Measurements from ENCODE around the gene LAMA2.

Gene LAMA2

DNA sequence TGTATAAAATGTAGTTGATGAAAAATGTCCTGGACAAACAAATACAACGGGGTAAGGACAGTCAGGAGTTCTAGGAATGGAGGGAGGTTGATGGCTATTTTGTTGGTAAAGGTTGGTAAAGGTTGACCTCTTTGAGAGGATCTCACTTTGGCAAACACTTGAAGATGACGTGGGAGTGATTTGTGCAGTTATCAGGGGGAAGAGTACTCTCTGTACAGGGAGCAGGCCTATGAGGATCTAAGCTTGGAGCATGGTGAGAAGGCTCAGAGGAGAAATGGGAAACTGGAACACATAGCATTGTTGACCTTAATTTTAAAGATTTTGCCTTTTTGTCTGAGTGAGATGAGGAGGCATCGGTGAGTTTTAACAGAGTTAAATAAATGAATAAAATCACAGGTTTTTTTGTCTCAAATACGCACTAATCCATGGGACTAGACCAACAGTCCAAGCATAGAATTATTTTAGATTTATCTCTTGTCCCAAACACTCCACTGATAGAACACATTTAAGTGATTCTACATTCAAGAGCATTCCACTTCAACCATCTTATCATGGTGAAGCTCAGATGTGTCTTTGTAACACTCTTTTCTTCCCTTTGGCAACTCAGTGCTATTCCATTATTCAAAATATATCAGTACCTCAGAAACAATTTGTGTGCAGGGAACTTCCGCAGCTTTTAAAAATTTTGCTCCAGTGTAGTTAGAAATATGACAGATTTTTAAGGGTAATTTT, 5.7 kb downstream of the LAMA2 start:
- CTCF ChIA-PET = no interaction called here
- no peak for DNase-seq (ENCODE audit: extremely low spot score)
- TF ChIP-seq BHLHE40 (IDR thresholded peaks at IDR 0.05; ENCODE audit: borderline replicate concordance) (no peak), ELF4 (IDR thresholded peaks at IDR 0.05) (no peak), SUZ12 (IDR thresholded peaks at IDR 0.05) (no peak), LEF1 (IDR thresholded peaks at IDR 0.05; ENCODE audit: borderline replicate concordance) (no peak), PKNOX1 (IDR thresholded peaks at IDR 0.05) (no peak)
- POLR2A ChIA-PET = no interaction called here

DNA sequence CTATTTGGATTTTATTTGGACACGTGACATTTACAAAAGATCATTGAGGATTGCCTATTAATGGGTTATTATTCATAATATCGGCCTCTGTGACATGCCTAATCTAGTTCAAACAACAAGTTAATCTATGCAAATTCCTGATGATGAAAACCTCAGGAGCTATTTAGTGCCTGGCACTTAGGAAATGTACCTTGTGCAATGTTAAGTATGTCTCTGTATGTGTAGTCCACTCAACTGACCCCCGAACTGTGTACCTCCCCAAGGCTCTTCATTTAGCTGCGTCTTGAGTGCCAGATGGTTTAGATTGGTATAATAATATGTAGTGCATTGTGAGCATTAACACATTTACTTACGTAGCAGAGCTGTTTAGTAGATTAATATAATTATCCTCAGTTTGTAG, 6.9 kb downstream of the LAMA2 start:
- POLR2A ChIA-PET = no interaction called here
- CTCF ChIA-PET = no interaction called here

GRCh38 chr6:128892079-128892478, 9.1 kb downstream of the LAMA2 start:
- POLR2A ChIA-PET = no interaction called here
- TF ChIP-seq ZNF384 (IDR thresholded peaks at IDR 0.05) (no peak), FOXA1 (IDR thresholded peaks at IDR 0.05) (no peak), SUZ12 (IDR thresholded peaks at IDR 0.05) (no peak), ELF4 (IDR thresholded peaks at IDR 0.05) (no peak), SP1 (IDR thresholded peaks at IDR 0.05) (no peak), NFRKB (IDR thresholded peaks at IDR 0.05) (no peak), HDGF (IDR thresholded peaks at IDR 0.05; ENCODE audit: borderline replicate concordance) (no peak)
- CTCF ChIA-PET = no interaction called here
- no peak for DNase-seq (ENCODE audit: extremely low spot score)

More for the DNA sequence above, 6.9 kb downstream of the LAMA2 start:
- DNase-seq (ENCODE audit: extremely low spot score) = no peak
- TF ChIP-seq SP1 (IDR thresholded peaks at IDR 0.05) = no peak

DNA sequence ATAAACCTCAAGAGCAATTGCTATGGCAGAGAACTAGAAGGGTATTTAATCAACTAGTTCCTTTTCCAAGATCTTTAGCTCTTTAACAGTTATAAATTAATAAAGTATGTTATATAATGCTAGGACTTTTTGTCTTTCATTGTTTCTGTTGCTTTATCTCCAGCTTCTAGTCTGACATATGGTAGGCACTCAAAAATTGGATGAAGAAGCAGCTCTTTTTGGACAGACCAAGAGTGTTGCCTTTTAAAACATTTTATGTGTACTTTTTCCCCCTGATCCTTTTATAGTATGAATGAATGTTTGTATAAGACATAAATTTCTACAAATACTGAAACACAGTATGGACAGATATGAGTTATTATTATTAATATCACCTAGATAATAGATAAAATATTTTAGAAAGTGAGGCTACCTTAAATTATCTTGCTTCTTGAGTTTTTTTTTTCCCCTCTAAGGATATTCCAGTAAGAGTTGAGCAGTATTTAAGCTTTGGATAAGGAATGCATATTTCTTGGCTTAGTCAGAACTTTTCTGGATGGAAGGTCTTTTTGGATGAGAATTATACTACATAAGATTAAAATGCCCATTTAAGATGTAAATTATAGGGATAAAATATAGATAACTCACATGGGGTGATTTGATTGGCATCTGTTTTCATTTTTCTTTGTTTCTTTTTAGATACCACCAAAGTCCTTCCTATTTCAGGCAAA, 16.6 kb downstream of the LAMA2 start:
- ChIA-PET CTCF (interaction anchor here (0.7 kb wide), 1 partner anchor 693 kb away, joined by 3 read pairs; no protein-coding TSS in a partner anchor), POLR2A (no interaction called here)
- no peak for DNase-seq (ENCODE audit: extremely low spot score)
- no peak for TF ChIP-seq SP1 (IDR thresholded peaks at IDR 0.05)
- TF ChIP-seq L3MBTL2 (conservative IDR thresholded peaks at IDR 0.05) = no peak
- no peak for TF ChIP-seq ARNT (IDR thresholded peaks at IDR 0.05)
- TF ChIP-seq ELF4 (IDR thresholded peaks at IDR 0.05) = no peak
- TF ChIP-seq BHLHE40 (IDR thresholded peaks at IDR 0.05; ENCODE audit: borderline replicate concordance) = no peak
- no peak for TF ChIP-seq FOXA1 (IDR thresholded peaks at IDR 0.05)
- no peak for TF ChIP-seq ZNF384 (IDR thresholded peaks at IDR 0.05)
- no peak for TF ChIP-seq PKNOX1 (IDR thresholded peaks at IDR 0.05)
- no peak for TF ChIP-seq NFRKB (IDR thresholded peaks at IDR 0.05)
- no peak for TF ChIP-seq FOXM1 (IDR thresholded peaks at IDR 0.05; ENCODE audit: borderline replicate concordance)
- no peak for TF ChIP-seq CTBP1 (IDR thresholded peaks at IDR 0.05; ENCODE audit: borderline replicate concordance)
- no peak for TF ChIP-seq LEF1 (IDR thresholded peaks at IDR 0.05; ENCODE audit: borderline replicate concordance)
- TF ChIP-seq TARDBP (IDR thresholded peaks at IDR 0.05) = no peak
- no peak for TF ChIP-seq HDGF (IDR thresholded peaks at IDR 0.05; ENCODE audit: borderline replicate concordance)
- TF ChIP-seq SUZ12 (IDR thresholded peaks at IDR 0.05) = no peak

DNA sequence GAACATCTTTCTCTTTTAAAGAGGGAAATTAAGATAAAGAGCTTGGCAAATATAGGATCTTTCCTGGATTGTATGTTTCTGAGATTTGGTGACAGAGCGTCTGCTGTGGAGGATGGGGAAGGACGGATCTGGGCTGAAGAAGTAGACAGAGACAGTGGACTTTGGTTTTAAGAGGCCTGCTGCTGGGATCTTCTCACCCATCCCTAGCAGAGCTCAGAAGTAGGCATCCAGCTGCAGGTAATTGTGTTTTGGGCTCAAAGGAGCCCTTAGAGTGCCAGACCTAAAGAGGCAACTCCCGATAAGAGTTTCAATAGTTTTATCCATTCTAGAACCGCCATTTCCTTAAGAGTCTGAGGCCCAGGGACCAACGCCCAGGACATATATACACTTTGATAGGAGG, 20.8 kb downstream of the LAMA2 start:
- TF ChIP-seq ELF4 (IDR thresholded peaks at IDR 0.05) = no peak
- TF ChIP-seq NFRKB (IDR thresholded peaks at IDR 0.05) = no peak
- no peak for TF ChIP-seq SP1 (IDR thresholded peaks at IDR 0.05)
- ChIA-PET POLR2A (no interaction called here), CTCF (no interaction called here)
- DNase-seq (ENCODE audit: extremely low spot score) = no peak

GRCh38 chr6:128914051-128914450, 31.1 kb downstream of the LAMA2 start:
- POLR2A ChIA-PET = no interaction called here
- TF ChIP-seq CTBP1 (IDR thresholded peaks at IDR 0.05; ENCODE audit: borderline replicate concordance) (no peak), BHLHE40 (IDR thresholded peaks at IDR 0.05; ENCODE audit: borderline replicate concordance) (no peak), SUZ12 (IDR thresholded peaks at IDR 0.05) (no peak), TARDBP (IDR thresholded peaks at IDR 0.05) (no peak), PKNOX1 (IDR thresholded peaks at IDR 0.05) (no peak), L3MBTL2 (conservative IDR thresholded peaks at IDR 0.05) (no peak), SP1 (IDR thresholded peaks at IDR 0.05) (no peak), HDGF (IDR thresholded peaks at IDR 0.05; ENCODE audit: borderline replicate concordance) (no peak), FOXK2 (IDR thresholded peaks at IDR 0.05) (no peak)
- CTCF ChIA-PET = no interaction called here
- DNase-seq (ENCODE audit: extremely low spot score) = no peak

DNA sequence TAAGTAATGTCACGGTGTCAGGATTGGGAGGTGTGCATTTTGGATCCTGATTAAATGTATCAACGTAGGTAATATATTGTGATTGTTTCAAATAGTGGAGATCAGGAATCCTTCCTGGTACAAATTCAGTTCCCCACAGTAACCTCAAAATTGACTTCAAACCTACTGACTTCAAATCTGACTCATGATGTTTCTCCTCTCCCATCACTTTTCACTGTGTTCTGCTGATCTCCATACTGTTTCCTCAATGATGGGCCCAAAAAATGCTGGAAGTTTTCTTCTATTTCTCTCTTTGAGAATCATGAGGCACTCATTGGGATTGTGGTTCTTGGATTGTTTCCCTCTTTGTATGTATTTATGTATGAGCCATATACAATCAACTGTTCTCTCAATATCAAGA, 35.9 kb downstream of the LAMA2 start:
- CTCF ChIA-PET = no interaction called here
- no peak for DNase-seq (ENCODE audit: extremely low spot score)
- POLR2A ChIA-PET = no interaction called here
- TF ChIP-seq FOXK2 (IDR thresholded peaks at IDR 0.05) (no peak), ZNF384 (IDR thresholded peaks at IDR 0.05) (no peak), HDGF (IDR thresholded peaks at IDR 0.05; ENCODE audit: borderline replicate concordance) (no peak), FOXM1 (IDR thresholded peaks at IDR 0.05; ENCODE audit: borderline replicate concordance) (no peak), ELF4 (IDR thresholded peaks at IDR 0.05) (no peak), ARNT (IDR thresholded peaks at IDR 0.05) (no peak), NFRKB (IDR thresholded peaks at IDR 0.05) (no peak), SP1 (IDR thresholded peaks at IDR 0.05) (no peak), LEF1 (IDR thresholded peaks at IDR 0.05; ENCODE audit: borderline replicate concordance) (no peak), TARDBP (IDR thresholded peaks at IDR 0.05) (no peak), BHLHE40 (IDR thresholded peaks at IDR 0.05; ENCODE audit: borderline replicate concordance) (no peak), SUZ12 (IDR thresholded peaks at IDR 0.05) (no peak), CTBP1 (IDR thresholded peaks at IDR 0.05; ENCODE audit: borderline replicate concordance) (no peak), L3MBTL2 (conservative IDR thresholded peaks at IDR 0.05) (no peak), FOXA1 (IDR thresholded peaks at IDR 0.05) (no peak), PKNOX1 (IDR thresholded peaks at IDR 0.05) (no peak)
